Neural progenitor cell (in vitro differentiated cells): ENCODE measurements around the gene SIPA1L3.

Experiments
- CTCF ChIP-seq: fragments of 200-600 bp; sonication (generic); IDR thresholded peaks from 2 replicates; pipeline ENCODE4 v1.5.1; 2017; ENCODE audit warnings: antibody characterized with exemption, mild to moderate bottlenecking
- EZH2phosphoT487 ChIP-seq: fragments of 200-600 bp; sonication (generic); IDR thresholded peaks from 2 replicates; pipeline ENCODE4 v1.6.1; 2017; ENCODE audit warnings: antibody characterized with exemption

GRCh38 chr19:38064661-38065425 lies 157.8 kb downstream of the SIPA1L3 start:
- no peak for TF ChIP-seq CTCF
- no peak for TF ChIP-seq EZH2phosphoT487
